AG20443 (cell line): ENCODE measurements around the gene IRF2BPL.

Experiments
- DNase-seq: peaks from one replicate; pipeline ENCODE4 v3.0.0; 2012; ENCODE audit warnings: low spot score, mixed read lengths

The IRF2BPL gene

DNA sequence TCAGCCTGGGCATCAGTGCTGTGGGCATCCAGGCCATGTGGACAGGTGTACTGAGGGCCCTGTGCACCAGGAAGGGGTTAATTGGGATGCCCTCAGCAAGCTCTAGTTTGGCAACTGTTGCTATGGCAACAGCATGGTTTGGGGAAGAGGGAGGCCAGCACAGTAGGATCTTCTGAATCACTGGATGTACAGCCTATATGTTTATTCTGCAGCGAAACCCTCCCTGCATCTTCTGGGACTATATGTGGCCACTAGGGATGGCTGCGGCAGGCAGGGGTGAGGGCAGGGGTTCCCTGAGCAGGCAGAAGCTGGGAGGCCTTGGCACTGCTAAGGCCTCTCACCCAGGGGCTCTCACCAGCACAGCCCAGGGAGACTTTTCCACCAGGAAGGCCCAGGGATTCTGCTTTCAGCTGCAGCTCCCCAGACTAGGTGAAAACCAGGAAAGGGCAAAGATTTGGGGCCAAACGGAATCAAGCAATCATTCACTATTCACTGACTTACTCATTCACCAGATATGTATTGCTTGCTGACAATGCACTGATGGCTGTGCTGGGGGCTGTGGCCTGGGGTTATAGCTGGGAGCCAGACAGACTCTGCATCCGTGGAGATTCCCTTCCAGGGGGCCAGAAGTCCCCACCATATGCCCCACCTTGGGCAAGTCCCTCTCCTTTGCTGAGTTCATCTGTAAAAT, 42.8 kb downstream of the IRF2BPL start:
- DNase-seq, result peak; percentile 36

DNA sequence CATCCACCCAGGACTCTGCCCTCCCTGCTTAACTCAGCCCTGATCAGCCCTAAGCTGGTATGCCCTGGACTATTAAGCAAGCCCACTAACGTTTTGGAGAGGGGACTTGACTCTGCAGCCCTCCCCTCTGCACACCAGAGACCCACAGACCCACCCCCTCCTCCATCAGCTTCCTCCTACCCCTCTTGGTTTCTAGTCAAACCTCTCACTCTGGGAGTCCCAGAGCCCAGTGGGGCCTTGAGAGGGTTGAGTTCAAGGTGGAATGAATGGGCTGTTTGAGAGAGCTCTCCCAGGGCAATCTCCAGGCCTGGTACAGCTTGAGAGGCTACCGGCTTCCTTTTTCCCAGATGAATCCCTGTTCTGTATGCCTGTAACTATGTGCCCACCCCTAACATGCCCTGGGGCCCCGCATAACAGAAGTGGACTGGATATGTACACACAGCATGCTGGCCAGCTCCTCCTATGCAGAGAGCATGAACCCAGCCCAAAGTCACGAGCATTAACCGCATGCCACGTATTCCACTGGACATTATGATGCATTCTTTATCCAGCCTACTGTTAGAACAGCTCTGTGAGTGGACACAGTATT, 43.6 kb downstream of the IRF2BPL start:
- no peak for DNase-seq

DNA sequence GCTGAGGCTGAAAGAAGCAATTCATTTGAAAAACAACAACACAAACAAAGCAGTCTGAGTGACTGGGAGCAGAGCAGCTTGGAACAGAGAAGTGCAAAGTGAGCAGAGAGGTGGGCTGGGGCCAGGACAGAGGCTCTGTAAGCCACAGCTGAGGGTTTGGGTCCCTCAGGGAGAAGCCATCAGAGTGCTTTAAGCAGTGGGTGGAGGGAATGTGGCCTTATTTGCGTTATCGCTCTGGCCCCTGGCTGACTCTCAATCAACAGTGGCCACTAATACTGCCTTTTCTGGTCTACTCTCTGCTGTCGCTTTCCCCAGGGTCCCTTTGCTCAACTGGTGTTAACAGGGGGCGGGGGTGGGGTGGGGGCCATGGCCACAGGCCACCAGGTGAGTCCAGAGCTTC, 44.2 kb downstream of the IRF2BPL start:
- DNase-seq, result no peak

DNA sequence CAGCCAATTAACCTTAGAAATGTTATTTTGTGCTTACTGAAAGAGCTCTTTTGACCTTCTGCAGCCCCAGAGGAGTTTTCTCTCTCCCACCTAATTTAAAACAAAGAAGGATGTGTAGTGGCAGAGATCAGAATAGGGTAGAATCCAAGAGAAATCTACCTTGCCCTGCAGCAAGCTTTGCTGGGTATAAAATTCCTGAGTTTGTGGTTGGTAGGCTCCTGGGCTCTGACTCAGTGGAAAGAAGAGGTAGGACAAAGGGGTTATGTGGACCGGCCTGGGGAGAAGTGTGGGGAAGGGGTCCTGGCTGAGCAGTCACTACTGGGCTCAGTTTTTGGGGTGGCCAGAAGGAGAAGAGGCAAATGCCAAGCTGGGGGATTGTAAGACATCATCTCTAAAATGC, 46.8 kb downstream of the IRF2BPL start:
- DNase-seq, result no peak

DNA sequence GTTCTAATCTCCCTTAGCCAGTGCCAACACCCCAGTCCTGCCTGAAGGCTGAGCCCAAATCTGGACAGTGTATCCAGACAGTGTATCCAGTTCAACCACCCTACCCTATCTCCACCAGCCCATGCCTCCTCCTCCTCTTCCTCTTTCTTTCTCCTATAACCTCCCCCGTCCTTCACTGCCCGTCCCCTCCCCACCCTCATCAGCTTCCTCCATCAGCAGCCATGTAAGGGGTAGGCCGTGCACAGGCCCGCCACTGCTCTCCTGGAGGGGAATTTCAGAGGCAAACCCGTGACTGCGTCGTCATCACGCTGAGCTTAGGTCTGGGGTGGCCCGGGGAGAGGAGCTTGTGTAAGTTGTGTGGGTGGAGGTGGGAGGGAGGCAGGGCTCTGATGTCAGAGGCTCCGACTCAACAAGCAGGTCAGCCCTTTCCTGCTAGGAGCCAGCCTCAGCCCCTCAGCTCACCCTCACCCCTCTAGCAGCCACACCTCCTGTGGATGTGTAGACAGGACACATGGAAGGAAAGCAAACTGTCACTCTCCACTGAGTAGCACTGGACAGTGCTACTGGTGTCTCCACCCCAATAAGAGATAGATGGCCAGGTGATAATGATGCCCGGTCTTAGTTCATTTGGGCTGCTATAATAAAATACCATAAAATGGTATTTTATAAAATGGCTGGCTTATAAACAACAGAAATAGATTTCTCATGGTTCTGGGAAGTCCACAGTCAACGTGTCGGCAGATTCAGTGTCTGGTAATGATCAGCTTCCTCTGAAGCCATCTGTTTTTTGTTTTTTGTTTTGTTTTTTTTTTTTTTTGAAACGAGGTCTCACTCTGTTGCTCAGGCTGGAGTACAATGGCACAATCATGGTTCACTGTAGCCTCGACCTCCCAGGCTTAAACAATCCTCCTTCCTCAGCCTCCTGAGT, 50.5 kb downstream of the IRF2BPL start:
- peak; percentile 81 for DNase-seq

DNA sequence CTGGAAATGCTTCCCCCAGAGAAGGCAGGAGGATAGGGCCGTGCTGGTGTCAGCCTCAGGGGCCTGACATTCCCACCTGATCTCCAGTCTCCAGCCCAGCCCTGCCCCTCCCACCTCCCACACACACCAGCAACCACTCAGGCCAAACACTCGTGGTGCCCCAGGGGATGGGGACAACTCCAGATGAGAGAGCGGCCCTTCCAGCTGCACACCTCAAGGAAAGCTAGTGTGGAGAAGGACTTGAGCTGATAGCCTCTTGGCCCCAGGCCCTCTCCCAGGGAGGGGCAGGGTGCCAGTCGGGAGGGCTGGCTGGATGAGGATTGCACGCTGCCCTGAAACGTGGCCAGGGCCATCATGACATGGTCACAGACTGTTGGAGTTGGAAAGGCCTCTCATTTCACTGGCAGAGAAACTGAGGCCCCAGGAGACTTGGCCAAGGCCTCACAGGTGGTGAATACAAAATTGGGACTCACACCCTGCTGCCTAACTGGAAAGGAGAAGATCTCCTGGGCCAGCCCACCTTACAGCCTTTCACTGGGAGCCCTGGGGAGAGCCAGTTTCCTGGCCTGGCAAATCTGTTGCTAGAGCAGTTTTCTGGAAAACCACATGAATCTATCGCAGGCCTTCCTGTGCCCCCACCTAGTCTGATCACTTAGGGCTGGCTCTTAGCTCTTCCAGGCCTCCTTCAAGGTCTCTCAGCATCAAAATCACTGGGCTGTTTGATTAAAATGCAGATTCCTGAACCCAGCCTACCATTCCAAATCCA, 52.1 kb downstream of the IRF2BPL start:
- DNase-seq, result no peak

DNA sequence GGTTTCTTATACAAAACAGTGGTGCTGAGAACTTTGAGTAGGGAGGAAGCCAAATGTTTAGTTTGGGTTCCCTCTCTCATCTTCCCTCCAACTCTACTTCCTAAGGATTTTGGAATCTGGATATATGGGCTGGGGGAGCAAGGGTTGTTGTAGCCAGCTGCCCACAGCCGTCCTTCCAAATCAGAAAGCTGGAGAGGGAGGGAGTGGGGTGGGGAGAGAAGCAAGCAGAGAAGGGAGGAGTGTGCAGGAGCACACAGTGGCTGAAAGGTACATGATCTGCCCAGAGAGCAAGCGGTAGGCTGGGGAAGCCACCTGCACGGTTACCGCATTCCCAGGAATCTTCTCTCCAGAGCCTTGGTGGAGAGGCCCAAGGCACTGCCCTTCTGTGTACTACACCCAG, 52.7 kb downstream of the IRF2BPL start:
- DNase-seq, result no peak

DNA sequence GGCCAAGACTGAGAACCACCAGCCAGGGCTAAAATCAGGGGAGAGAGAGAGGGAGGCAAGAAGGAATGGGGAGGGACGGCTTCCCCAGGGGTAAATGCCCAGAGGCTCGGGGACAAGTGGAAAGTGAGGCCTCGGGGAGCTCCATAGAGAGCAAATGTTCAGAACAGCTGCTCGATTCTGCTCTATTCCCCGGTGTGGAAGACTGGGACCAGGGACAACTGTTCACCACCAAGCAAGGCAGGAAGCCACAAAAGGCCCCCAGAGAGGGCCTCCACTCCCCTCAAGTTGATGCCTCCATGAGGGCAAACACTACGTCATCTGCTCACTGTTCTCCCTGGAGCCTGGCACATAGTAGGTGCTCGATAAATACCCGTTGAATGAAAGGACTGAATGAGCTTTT, 53.5 kb downstream of the IRF2BPL start:
- no peak for DNase-seq
